Measurements from ENCODE around the gene ATP6V1C2. TPM values are rescaled to one million over a fixed set of nuclear protein-coding genes. Genes with fewer than 3 reads are reported as not detected.
A peak's percentile ranks its signal among the peaks of the same experiment; 100 is the strongest.

The ATP6V1C2 gene
- total and polyA plus RNA-seq, 2 of the 4 experiments (the other 2 are of a cell fraction): not detected

DNA sequence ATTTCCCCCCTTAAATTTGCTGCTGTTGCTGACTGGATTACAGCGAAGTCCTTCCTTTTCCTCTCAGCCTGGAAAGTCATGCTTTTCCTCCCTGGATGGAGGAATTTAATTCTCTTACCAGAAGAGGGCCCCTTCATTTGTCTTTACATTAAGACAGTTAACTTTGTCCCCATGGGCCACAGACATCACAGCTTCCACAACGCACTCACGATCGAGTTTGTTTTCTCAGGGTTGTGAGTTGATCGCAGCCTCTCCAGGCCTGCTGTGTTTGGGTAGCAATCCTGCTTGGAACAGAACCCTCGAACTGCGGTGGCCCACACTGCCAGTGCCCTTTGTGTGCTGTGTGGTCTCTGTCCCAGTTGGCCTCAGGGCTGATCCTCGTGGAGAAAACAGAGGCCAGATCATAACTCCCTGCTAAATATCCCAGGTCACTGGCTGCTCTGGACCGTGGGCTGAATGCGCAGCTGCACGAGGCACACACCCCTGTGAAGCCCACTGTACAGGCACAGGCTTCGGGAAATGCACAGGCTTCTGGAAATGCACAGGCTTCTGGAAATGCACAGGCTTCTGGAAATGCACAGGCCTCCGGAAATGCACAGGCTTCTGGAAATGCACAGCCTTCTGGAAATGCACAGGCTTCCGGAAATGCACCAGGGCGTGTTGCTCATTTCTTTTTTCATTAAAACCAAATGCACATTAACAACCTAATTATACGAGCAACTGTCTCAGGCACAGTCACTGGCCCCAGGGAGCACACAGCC lies 93.3 kb downstream of the ATP6V1C2 start:
- intact Hi-C loops (cut with micrococcal nuclease): no loop called here
- Histone ChIP-seq H2BK20ac (ENCODE audit: low read depth, low read length) (no peak overlapping the region), H3K14ac (replicated peaks; ENCODE audit: low read depth, low read length) (no peak overlapping the region), H3K4me3 (ENCODE audit: insufficient read depth, low read depth, low read length) (no peak overlapping the region), H3K9me3 (ENCODE audit: control insufficient read depth, insufficient read depth, low read length) (no peaks in the 10 kb centered on the region), H4K5ac (ENCODE audit: low read depth, low read length) (no peak overlapping the region), H3K23ac (ENCODE audit: low read depth, low read length) (no peak overlapping the region), H2AK5ac (ENCODE audit: low read depth, low read length) (no peak overlapping the region), H3K9me1 (ENCODE audit: insufficient read depth, low read length) (peaks cover 3% of the 10 kb centered on the region; the same call in 1 of the 2 replicates), H3K56ac (ENCODE audit: extremely low read depth, insufficient read depth, low read length) (no peak overlapping the region), H3K4me1 (ENCODE audit: control insufficient read depth, insufficient read depth, low read length) (peaks cover 8% of the 10 kb centered on the region), H4K8ac (ENCODE audit: low read depth in 2 of 2, low read length in 2 of 2) (peak overlapping the region in 1 of 2 experiments; percentile 25; a peak in 1 of 4 replicates), H4K20me1 (ENCODE audit: insufficient read depth, low read length) (peaks cover 21% of the 10 kb centered on the region; the same call in 1 of the 2 replicates), H3K27me3 (ENCODE audit: control insufficient read depth, insufficient read depth, low read length) (peaks cover 18% of the 10 kb centered on the region), H2BK15ac (ENCODE audit: low read depth, low read length) (no peak overlapping the region), H2BK120ac (ENCODE audit: low read depth, low read length) (no peak overlapping the region), H3K36me3 (ENCODE audit: control insufficient read depth, insufficient read depth, low read length) (no peaks in the 10 kb centered on the region), H4K91ac (ENCODE audit: insufficient read depth, low read depth, low read length) (no peak overlapping the region), H3K4ac (ENCODE audit: low read depth, low read length) (no peak overlapping the region), H2BK5ac (ENCODE audit: low read depth, low read length, poor library complexity, severe bottlenecking) (no peak overlapping the region), H3K4me2 (ENCODE audit: low read depth, low read length) (no peak overlapping the region), H2AFZ (replicated peaks; ENCODE audit: low read length, poor library complexity) (peak overlapping the region; percentile 84), H3K9ac (ENCODE audit: low read depth, low read length) (no peak overlapping the region), H3K18ac (ENCODE audit: low read depth, low read length) (no peak overlapping the region), H3K79me1 (ENCODE audit: low read depth in 1 of 2, low read length in 2 of 2) (peaks cover 0 to 21% of the 10 kb centered on the region in 2 experiments; a peak in 2 of 4 replicates), H3K27ac (ENCODE audit: insufficient read depth, low read length) (no peak overlapping the region), H2AK9ac (replicated peaks; ENCODE audit: low read depth, low read length, poor library complexity) (no peak overlapping the region)
- ATAC-seq (ENCODE audit: low read depth): no peak
- ChIA-PET POLR2A (ENCODE audit: unreplicated experiment) (no interaction called here), CTCF (no interaction called here)
- no peak for DNase-seq
- WGBS, 2 experiments (ENCODE audit: extremely low coverage in 2 of 2, insufficient read length in 1 of 2): 84% methylated on average over 3 of the region's 16 CpGs; no CpG with 5 or more reads in 1 of the 2 experiments
- BruUV-seq (replicated peaks): no TSS peak
- dilution Hi-C loops (cut with HindIII; ENCODE audit: low sequenced_read_pairs, unreplicated experiment): no loop called here
- in situ Hi-C loops (cut with MboI; ENCODE audit: low sequenced_read_pairs): no loop called here
- no peak for TF ChIP-seq SMC3 (IDR thresholded peaks at IDR 0.05; ENCODE audit: low read depth, low read length)
- no peak for TF ChIP-seq RFX5 (IDR thresholded peaks at IDR 0.05; ENCODE audit: low read depth, low read length)
- TF ChIP-seq BHLHE40 (IDR thresholded peaks at IDR 0.05; ENCODE audit: low read depth, low read length): no peak
- no peak for TF ChIP-seq POLR2A (IDR thresholded peaks at IDR 0.05; ENCODE audit: low read depth, low read length)
- no peak for TF ChIP-seq NFE2L2 (IDR thresholded peaks at IDR 0.05; ENCODE audit: low read depth, low read length)
- TF ChIP-seq MXI1 (IDR thresholded peaks at IDR 0.05; ENCODE audit: borderline replicate concordance, low read depth, low read length): no peak
- TF ChIP-seq MAFK (IDR thresholded peaks at IDR 0.05; ENCODE audit: low read depth, low read length): no peak
- TF ChIP-seq RCOR1 (IDR thresholded peaks at IDR 0.05; ENCODE audit: insufficient replicate concordance, low read length): no peak
- TF ChIP-seq CEBPB (IDR thresholded peaks at IDR 0.05; ENCODE audit: low read depth, low read length): no peak
- no peak for TF ChIP-seq CHD1 (IDR thresholded peaks at IDR 0.05; ENCODE audit: low read depth, low read length)
- no peak for TF ChIP-seq MAZ (IDR thresholded peaks at IDR 0.05; ENCODE audit: borderline replicate concordance, low read depth, low read length)
- TF ChIP-seq FOS (IDR thresholded peaks at IDR 0.05; ENCODE audit: low read depth, low read length): no peak
- TF ChIP-seq, protein P1, sequence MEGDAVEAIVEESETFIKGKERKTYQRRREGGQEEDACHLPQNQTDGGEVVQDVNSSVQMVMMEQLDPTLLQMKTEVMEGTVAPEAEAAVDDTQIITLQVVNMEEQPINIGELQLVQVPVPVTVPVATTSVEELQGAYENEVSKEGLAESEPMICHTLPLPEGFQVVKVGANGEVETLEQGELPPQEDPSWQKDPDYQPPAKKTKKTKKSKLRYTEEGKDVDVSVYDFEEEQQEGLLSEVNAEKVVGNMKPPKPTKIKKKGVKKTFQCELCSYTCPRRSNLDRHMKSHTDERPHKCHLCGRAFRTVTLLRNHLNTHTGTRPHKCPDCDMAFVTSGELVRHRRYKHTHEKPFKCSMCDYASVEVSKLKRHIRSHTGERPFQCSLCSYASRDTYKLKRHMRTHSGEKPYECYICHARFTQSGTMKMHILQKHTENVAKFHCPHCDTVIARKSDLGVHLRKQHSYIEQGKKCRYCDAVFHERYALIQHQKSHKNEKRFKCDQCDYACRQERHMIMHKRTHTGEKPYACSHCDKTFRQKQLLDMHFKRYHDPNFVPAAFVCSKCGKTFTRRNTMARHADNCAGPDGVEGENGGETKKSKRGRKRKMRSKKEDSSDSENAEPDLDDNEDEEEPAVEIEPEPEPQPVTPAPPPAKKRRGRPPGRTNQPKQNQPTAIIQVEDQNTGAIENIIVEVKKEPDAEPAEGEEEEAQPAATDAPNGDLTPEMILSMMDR (conservative IDR thresholded peaks at IDR 0.05; ENCODE audit: low read depth, low read length): no peak
- TF ChIP-seq, protein P2, sequence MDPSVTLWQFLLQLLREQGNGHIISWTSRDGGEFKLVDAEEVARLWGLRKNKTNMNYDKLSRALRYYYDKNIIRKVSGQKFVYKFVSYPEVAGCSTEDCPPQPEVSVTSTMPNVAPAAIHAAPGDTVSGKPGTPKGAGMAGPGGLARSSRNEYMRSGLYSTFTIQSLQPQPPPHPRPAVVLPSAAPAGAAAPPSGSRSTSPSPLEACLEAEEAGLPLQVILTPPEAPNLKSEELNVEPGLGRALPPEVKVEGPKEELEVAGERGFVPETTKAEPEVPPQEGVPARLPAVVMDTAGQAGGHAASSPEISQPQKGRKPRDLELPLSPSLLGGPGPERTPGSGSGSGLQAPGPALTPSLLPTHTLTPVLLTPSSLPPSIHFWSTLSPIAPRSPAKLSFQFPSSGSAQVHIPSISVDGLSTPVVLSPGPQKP (IDR thresholded peaks at IDR 0.05; ENCODE audit: borderline replicate concordance, low read depth, low read length): no peak
- TF ChIP-seq RAD21 (IDR thresholded peaks at IDR 0.05; ENCODE audit: low read length): no peak
